ENCODE data around the gene FAIM2.

Gene FAIM2

GRCh38 chr12:49895773-49896172, 7.9 kb downstream of the FAIM2 start:
- peaks cover 1% of the 10 kb centered on the region; the same call in 1 of the 2 replicates for H3K27me3 ChIP-seq (replicated peaks; ENCODE audit: control insufficient read depth, insufficient read depth, low read length)
- TF ChIP-seq CTCF (IDR thresholded peaks at IDR 0.05; ENCODE audit: insufficient read depth, low read length, poor library complexity, severe bottlenecking), result no peak
- no peaks in the 10 kb centered on the region for H3K36me3 ChIP-seq (ENCODE audit: control insufficient read depth, insufficient read depth, low read length)
- no peak overlapping the region for H3K4me3 ChIP-seq (replicated peaks; ENCODE audit: low read depth, low read length)
- no peak for DNase-seq (ENCODE audit: extremely low read depth, insufficient read length)

- no peak for DNase-seq (ENCODE audit: extremely low read depth, insufficient read length)
- no peaks in the 10 kb centered on the region for H3K36me3 ChIP-seq (ENCODE audit: control insufficient read depth, insufficient read depth, low read length)
- H3K27me3 ChIP-seq (replicated peaks; ENCODE audit: control insufficient read depth, insufficient read depth, low read length), result no peaks in the 10 kb centered on the region; the same call in 1 of the 2 replicates
- H3K4me3 ChIP-seq (replicated peaks; ENCODE audit: low read depth, low read length), result no peak overlapping the region
- TF ChIP-seq CTCF (IDR thresholded peaks at IDR 0.05; ENCODE audit: insufficient read depth, low read length, poor library complexity, severe bottlenecking), result no peak
Measured at GRCh38 chr12:49894751-49895148, 8.9 kb downstream of the FAIM2 start.

DNA sequence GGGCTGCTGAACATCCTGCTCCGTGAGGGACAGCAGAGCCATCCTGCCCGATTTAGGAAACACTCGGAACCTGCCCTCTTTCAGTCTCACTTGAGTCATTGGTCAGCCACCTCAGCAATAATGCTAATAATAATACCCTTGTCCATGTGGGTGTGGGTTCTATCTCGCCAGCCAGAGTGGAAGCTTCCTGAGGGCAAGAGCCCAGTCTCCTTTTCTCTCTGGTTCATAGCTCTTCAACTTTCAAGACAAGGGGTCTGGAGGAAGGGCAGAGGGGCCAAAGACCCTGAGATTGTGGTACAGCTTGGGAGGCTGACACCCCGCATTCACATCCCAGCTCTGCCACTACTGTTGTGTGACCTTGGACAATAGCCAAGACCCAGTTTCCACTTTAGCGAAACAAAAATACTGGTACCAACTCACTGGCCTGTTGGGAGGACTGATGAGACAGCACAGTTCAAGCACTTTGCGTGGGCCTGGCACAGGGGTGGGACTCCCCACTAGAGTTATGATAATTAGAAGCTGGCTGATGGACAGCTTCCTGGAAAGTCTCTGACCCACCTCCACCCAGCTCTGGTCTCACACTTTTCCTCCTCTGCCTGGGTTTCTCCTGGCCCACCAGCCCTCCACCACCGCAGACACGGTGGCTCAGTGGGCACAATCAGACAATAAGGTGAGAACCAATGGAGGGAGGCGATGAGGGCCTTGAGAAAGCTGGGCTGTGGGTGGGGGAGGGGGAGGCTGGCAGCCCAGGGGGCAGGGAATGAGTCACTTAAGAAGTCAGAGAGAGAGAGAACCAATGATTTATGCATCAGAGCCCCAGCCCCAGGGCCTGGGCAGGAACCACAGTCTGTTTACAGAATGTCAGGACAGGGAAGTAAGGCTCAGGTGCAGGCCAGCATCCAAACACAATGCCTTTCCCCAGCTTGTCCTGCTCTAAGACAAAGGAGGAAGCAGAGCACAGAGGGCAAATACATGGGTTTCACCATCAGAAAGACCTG, 9.6 kb downstream of the FAIM2 start:
- Histone ChIP-seq H3K4me3 (replicated peaks; ENCODE audit: low read depth, low read length) (no peak overlapping the region), H3K36me3 (ENCODE audit: control insufficient read depth, insufficient read depth, low read length) (no peaks in the 10 kb centered on the region), H3K27me3 (replicated peaks; ENCODE audit: control insufficient read depth, insufficient read depth, low read length) (no peaks in the 10 kb centered on the region; the same call in 1 of the 2 replicates)
- DNase-seq (ENCODE audit: extremely low read depth, insufficient read length), result peak; percentile 19
- TF ChIP-seq CTCF (IDR thresholded peaks at IDR 0.05; ENCODE audit: insufficient read depth, low read length, poor library complexity, severe bottlenecking), result no peak

- H3K4me3 ChIP-seq (replicated peaks; ENCODE audit: low read depth, low read length), result no peak overlapping the region
- no peak for DNase-seq (ENCODE audit: extremely low read depth, insufficient read length)
- TF ChIP-seq CTCF (IDR thresholded peaks at IDR 0.05; ENCODE audit: insufficient read depth, low read length, poor library complexity, severe bottlenecking), result no peak
- no peaks in the 10 kb centered on the region; the same call in 1 of the 2 replicates for H3K27me3 ChIP-seq (replicated peaks; ENCODE audit: control insufficient read depth, insufficient read depth, low read length)
- H3K36me3 ChIP-seq (ENCODE audit: control insufficient read depth, insufficient read depth, low read length), result no peaks in the 10 kb centered on the region
Measured at GRCh38 chr12:49892732-49893317, 10.9 kb downstream of the FAIM2 start.

DNA sequence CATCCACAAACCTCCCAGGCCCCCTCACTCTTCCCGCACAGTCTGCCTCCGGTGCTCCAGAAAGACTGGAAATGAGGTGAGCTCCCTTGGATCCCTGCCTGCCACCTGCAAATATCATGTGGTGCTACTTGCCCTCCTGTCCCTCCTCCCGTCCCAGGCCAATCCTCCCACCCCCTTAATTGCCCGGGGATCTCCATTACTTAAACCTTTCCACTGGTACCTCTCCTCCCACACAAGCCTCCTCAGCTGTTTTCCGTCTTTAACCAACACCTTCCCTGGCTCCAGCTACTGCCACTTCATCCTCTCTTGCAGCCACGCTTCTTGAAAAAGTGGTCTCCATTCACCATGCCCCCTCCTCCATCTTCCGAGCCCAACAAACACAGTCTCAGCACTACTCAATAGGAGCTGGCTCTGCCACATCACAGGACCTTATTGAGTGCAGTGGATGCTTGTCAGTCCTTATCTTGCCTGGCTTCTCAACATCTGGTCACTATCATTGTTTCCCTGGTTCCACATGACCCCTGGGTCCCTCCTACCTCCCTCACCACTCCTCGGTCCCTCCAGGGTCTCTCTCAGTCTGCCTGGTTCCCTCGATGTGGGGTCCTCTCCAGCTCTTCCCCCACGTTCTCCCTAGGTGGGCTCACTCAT, 11.5 kb downstream of the FAIM2 start:
- no peak for DNase-seq (ENCODE audit: extremely low read depth, insufficient read length)
- no peaks in the 10 kb centered on the region for H3K36me3 ChIP-seq (ENCODE audit: control insufficient read depth, insufficient read depth, low read length)
- H3K27me3 ChIP-seq (replicated peaks; ENCODE audit: control insufficient read depth, insufficient read depth, low read length), result no peaks in the 10 kb centered on the region; the same call in 1 of the 2 replicates
- TF ChIP-seq CTCF (IDR thresholded peaks at IDR 0.05; ENCODE audit: insufficient read depth, low read length, poor library complexity, severe bottlenecking), result no peak
- H3K4me3 ChIP-seq (replicated peaks; ENCODE audit: low read depth, low read length), result no peak overlapping the region

Data from GM06990 (cell line).